Dedifferentiated amniotic fluid mesenchymal stem cell (primary cell): ENCODE results near the gene ZNG1C.
"Not testable (repeated sequence)": the region's sequence is repeated elsewhere in the genome, so short reads cannot be mapped to it uniquely, and the experiment has no call there.

Experiments used
- DNase-seq: peaks from one replicate; pipeline ENCODE4 v3.0.0-alpha.2; 2016; ENCODE audit errors: extremely low spot score

Gene ZNG1C

GRCh38 chr9:68241683-68242082 is at the start of gene ZNG1C:
Gene ZNG1C (plus strand): TSS chr9:68241983. CDS start chr9:68242032, 49 bp downstream.
- DNase-seq: not testable (repeated sequence)

- DNase-seq: not testable (repeated sequence)
These were observed 654 bp downstream of the ZNG1C start for GRCh38 chr9:68242437-68242836.

- DNase-seq: not testable (repeated sequence)
These were observed 39.3 kb downstream of the ZNG1C start for GRCh38 chr9:68281041-68281440.

GRCh38 chr9:68302567-68302966 is 60.8 kb downstream of the ZNG1C start, which contains the start of gene FOXD4L3:
Gene FOXD4L3 (plus strand): TSS chr9:68302867. CDS start chr9:68302952, 85 bp downstream.
- not testable (repeated sequence) for DNase-seq

GRCh38 chr9:68303771-68304170 is 62.0 kb downstream of the ZNG1C start:
- not testable (repeated sequence) for DNase-seq

GRCh38 chr9:68304212-68304611 is 62.4 kb downstream of the ZNG1C start:
- not testable (repeated sequence) for DNase-seq

GRCh38 chr9:68304777-68305176 is 63.0 kb downstream of the ZNG1C start:
- not testable (repeated sequence) for DNase-seq

GRCh38 chr9:68305680-68306285 is 64.0 kb downstream of the ZNG1C start:
- not testable (repeated sequence) for DNase-seq

GRCh38 chr9:68306391-68306964 is 64.7 kb downstream of the ZNG1C start:
- not testable (repeated sequence) for DNase-seq

GRCh38 chr9:68307127-68307526 is 65.3 kb downstream of the ZNG1C start:
- not testable (repeated sequence) for DNase-seq

GRCh38 chr9:68307654-68308053 is 65.9 kb downstream of the ZNG1C start:
- DNase-seq: not testable (repeated sequence)

GRCh38 chr9:68311208-68311607 is 69.4 kb downstream of the ZNG1C start:
- not testable (repeated sequence) for DNase-seq

- DNase-seq: not testable (repeated sequence)
These were observed 76.4 kb downstream of the ZNG1C start for GRCh38 chr9:68318209-68318608.

GRCh38 chr9:68323749-68324148 is 82.0 kb downstream of the ZNG1C start:
- not testable (repeated sequence) for DNase-seq

- DNase-seq: not testable (repeated sequence)
These were observed 82.7 kb downstream of the ZNG1C start for GRCh38 chr9:68324518-68324917.

GRCh38 chr9:68329106-68329505 is 87.3 kb downstream of the ZNG1C start:
- not testable (repeated sequence) for DNase-seq

GRCh38 chr9:68330531-68331173 is 88.9 kb downstream of the ZNG1C start:
- DNase-seq: not testable (repeated sequence)

GRCh38 chr9:68332122-68332521 is 90.3 kb downstream of the ZNG1C start:
- DNase-seq: not testable (repeated sequence)

GRCh38 chr9:68335935-68336334 is 94.2 kb downstream of the ZNG1C start:
- not testable (repeated sequence) for DNase-seq

GRCh38 chr9:68336639-68337339 is 95.0 kb downstream of the ZNG1C start:
- not testable (repeated sequence) for DNase-seq

- DNase-seq: not testable (repeated sequence)
These were observed 96.2 kb downstream of the ZNG1C start for GRCh38 chr9:68338000-68338399.
